H1 (cell line): ENCODE measurements around the gene PIK3R6. TPM values are rescaled to one million over a fixed set of nuclear protein-coding genes. Genes with fewer than 3 reads are reported as not detected.

Source experiments
- CTCF ChIA-PET: fragments of 300-600 bp; sonication (Branson Sonifier 250); formaldehyde crosslinking; loops from one replicate; lab custom pipeline; 2021; ENCODE audit not compliant: partially characterized antibody; lab: Charles Lee
- POLR2A ChIA-PET: fragments of 300-600 bp; sonication (Branson Sonifier 250); formaldehyde crosslinking; loops from one replicate; lab custom pipeline; 2021; ENCODE audit warnings: inconsistent platforms; ENCODE audit not compliant: partially characterized antibody; lab: Charles Lee
- DNase-seq, 2 experiments: peaks; one replicate each; pipeline versions ENCODE4 v3.0.0 to v3.0.0-alpha.2; 2010 to 2022; ENCODE audit warnings: low spot score in 2 of 2, low read depth in 1 of 2, mixed read lengths in 1 of 2
- FAIRE-seq: peaks from 2 replicates; lab custom pipeline; 2011; peaks lifted over from hg19 to GRCh38; lab: Jason Lieb, UNC
- H2AFZ ChIP-seq: 2 replicates; pipeline ENCODE4 v1.8.1; 2012; ENCODE audit warnings: low read length, inconsistent platforms
- H2AK5ac ChIP-seq: 2 replicates; pipeline ENCODE4 v1.6.1; 2013; ENCODE audit warnings: low read depth, low read length
- H2BK120ac ChIP-seq: replicated peaks from 2 replicates; pipeline ENCODE3; 2013; ENCODE audit warnings: low read depth, low read length, inconsistent platforms
- H2BK12ac ChIP-seq: 2 replicates; pipeline ENCODE4 v1.6.1; 2013; ENCODE audit warnings: low read depth, low read length
- H2BK15ac ChIP-seq: 2 replicates; pipeline ENCODE4 v1.6.1; 2013; ENCODE audit warnings: low read length
- H2BK20ac ChIP-seq: 2 replicates; pipeline ENCODE4 v1.6.1; 2013; ENCODE audit warnings: low read length
- H2BK5ac ChIP-seq: 2 replicates; pipeline ENCODE4 v1.6.1; 2013; ENCODE audit warnings: low read depth, low read length
- H3K14ac ChIP-seq: 2 replicates; pipeline ENCODE4 v1.6.1; 2013; ENCODE audit warnings: inconsistent platforms; ENCODE audit not compliant: insufficient read length
- H3K18ac ChIP-seq: 2 replicates; pipeline ENCODE4 v1.6.1; 2013; ENCODE audit warnings: low read length; ENCODE audit errors: extremely low read depth
- H3K23ac ChIP-seq: 2 replicates; pipeline ENCODE4 v1.6.1; 2013; ENCODE audit warnings: inconsistent platforms; ENCODE audit not compliant: insufficient read length
- H3K23me2 ChIP-seq: 2 replicates; pipeline ENCODE4 v1.6.1; 2013; ENCODE audit warnings: low read depth, low read length
- H3K27ac ChIP-seq: 2 replicates; pipeline ENCODE4 v1.6.1; 2011; ENCODE audit warnings: low read depth, low read length, inconsistent platforms
- H3K27me3 ChIP-seq, 4 experiments: replicated peaks in 1 of 4; 1 replicate in 1 of 4; 2 replicates in 3 of 4; pipeline versions ENCODE4 v1.6.1 to v1.8.1; 2011 to 2013; ENCODE audit warnings: low read length in 3 of 4, mild to moderate bottlenecking in 3 of 4, inconsistent platforms in 2 of 4, mixed read lengths in 2 of 4, moderate library complexity in 1 of 4; ENCODE audit not compliant: control insufficient read depth in 3 of 4, insufficient read depth in 3 of 4; ENCODE audit errors: extremely low read depth in 1 of 4
- H3K36me3 ChIP-seq, 4 experiments: 2 replicates each; pipeline versions ENCODE4 v1.6.1 to v1.8.1; 2011 to 2013; ENCODE audit warnings: mild to moderate bottlenecking in 4 of 4, low read length in 3 of 4, moderate library complexity in 2 of 4, control low read depth in 1 of 4, inconsistent platforms in 1 of 4; ENCODE audit not compliant: insufficient read depth in 4 of 4, control insufficient read depth in 2 of 4
- H3K4ac ChIP-seq: replicated peaks from 2 replicates; pipeline ENCODE3; 2013; ENCODE audit warnings: low read length, low read depth, mixed read lengths, inconsistent platforms; ENCODE audit not compliant: insufficient read length
- H3K4me1 ChIP-seq, 4 experiments: replicated peaks in 1 of 4; 1 replicate in 1 of 4; 2 replicates in 3 of 4; pipeline versions ENCODE4 v1.6.1 to v1.8.1; 2011 to 2013; ENCODE audit warnings: low read length in 3 of 4, inconsistent platforms in 2 of 4, mixed read lengths in 1 of 4; ENCODE audit not compliant: insufficient read depth in 4 of 4, control insufficient read depth in 3 of 4
- H3K4me2 ChIP-seq, 2 experiments: 2 replicates each; pipeline versions ENCODE4 v1.6.1 to v1.8.1; 2011 to 2013; ENCODE audit warnings: low read depth in 2 of 2, low read length in 2 of 2, control low read depth in 1 of 2, inconsistent platforms in 1 of 2, mild to moderate bottlenecking in 1 of 2; ENCODE audit not compliant: insufficient read depth in 1 of 2
- H3K4me3 ChIP-seq, 4 experiments: fragments of 200-600, 300-600 bp in 1 of 4; sonication (generic), shearing (Covaris generic), sonication (Bioruptor Twin) in 1 of 4; 2 replicates each; pipeline versions ENCODE4 v1.5.1 to v1.8.1; 2011 to 2016; ENCODE audit warnings: low read length in 4 of 4, low read depth in 3 of 4, control low read depth in 2 of 4, inconsistent platforms in 2 of 4, mild to moderate bottlenecking in 2 of 4, mixed read lengths in 1 of 4, moderate library complexity in 1 of 4; ENCODE audit not compliant: insufficient read depth in 2 of 4; ENCODE audit errors: extremely low read depth in 1 of 4
- H3K56ac ChIP-seq: replicated peaks from 2 replicates; pipeline ENCODE3; 2013; ENCODE audit warnings: low read depth, mild to moderate bottlenecking, mixed read lengths, low read length, inconsistent platforms; ENCODE audit not compliant: insufficient read length
- H3K79me1 ChIP-seq: 2 replicates; pipeline ENCODE4 v1.6.1; 2013; ENCODE audit warnings: low read depth, low read length, control low read depth
- H3K79me2 ChIP-seq, 2 experiments: 2 replicates each; pipeline versions ENCODE4 v1.6.1 to v1.8.1; 2012 to 2013; ENCODE audit warnings: low read length in 2 of 2, mild to moderate bottlenecking in 2 of 2, inconsistent platforms in 1 of 2; ENCODE audit not compliant: insufficient read depth in 2 of 2, control insufficient read depth in 1 of 2
- H3K9ac ChIP-seq, 4 experiments: replicated peaks in 1 of 4; 1 replicate in 1 of 4; 2 replicates in 3 of 4; pipeline versions ENCODE4 v1.6.1 to v1.8.1; 2011 to 2013; ENCODE audit warnings: low read depth in 3 of 4, low read length in 3 of 4, control low read depth in 2 of 4, mild to moderate bottlenecking in 2 of 4, moderate library complexity in 2 of 4, inconsistent platforms in 1 of 4; ENCODE audit errors: extremely low read depth in 1 of 4
- H3K9me3 ChIP-seq, 2 experiments: 2 replicates each; pipeline versions ENCODE4 v1.6.1 to v1.8.1; 2012 to 2013; ENCODE audit warnings: mild to moderate bottlenecking in 2 of 2, moderate library complexity in 2 of 2, control low read depth in 1 of 2, inconsistent platforms in 1 of 2, low read depth in 1 of 2, low read length in 1 of 2, mixed read lengths in 1 of 2; ENCODE audit not compliant: insufficient read depth in 2 of 2
- H4K20me1 ChIP-seq, 2 experiments: replicated peaks in 1 of 2; 2 replicates each; pipeline versions ENCODE3 to v1.8.1; 2011 to 2013; ENCODE audit warnings: inconsistent platforms in 2 of 2, low read length in 2 of 2, mild to moderate bottlenecking in 1 of 2; ENCODE audit not compliant: insufficient read depth in 2 of 2, control insufficient read depth in 1 of 2
- H4K5ac ChIP-seq: 2 replicates; pipeline ENCODE4 v1.6.1; 2013; ENCODE audit warnings: low read length, low read depth, mixed read lengths, inconsistent platforms; ENCODE audit not compliant: insufficient read length
- H4K8ac ChIP-seq: 2 replicates; pipeline ENCODE4 v1.8.0; 2013; ENCODE audit warnings: mild to moderate bottlenecking, moderate library complexity, low read length, inconsistent platforms; ENCODE audit not compliant: insufficient read depth; ENCODE audit errors: extremely low read depth
- H4K91ac ChIP-seq: replicated peaks from 2 replicates; pipeline ENCODE3; 2013; ENCODE audit warnings: low read length, mixed read lengths, inconsistent platforms; ENCODE audit not compliant: insufficient read length
- BACH1 ChIP-seq: IDR thresholded peaks from 2 replicates; pipeline ENCODE4 v1.6.1; 2012; ENCODE audit warnings: low read length, improper control_type of control experiment
- CREB1 ChIP-seq: IDR thresholded peaks from 2 replicates; pipeline ENCODE4 v1.6.1; 2012; ENCODE audit warnings: inconsistent platforms
- CTBP2 ChIP-seq: IDR thresholded peaks from 2 replicates; pipeline ENCODE4 v1.7.0; 2011; ENCODE audit warnings: borderline replicate concordance, mild to moderate bottlenecking, moderate library complexity, mixed read lengths, low read length; ENCODE audit not compliant: insufficient read depth, insufficient read length
- EGR1 ChIP-seq: IDR thresholded peaks from 2 replicates; pipeline ENCODE4 v1.6.1; 2011; ENCODE audit warnings: low read depth, low read length, borderline replicate concordance
- FOSL1 ChIP-seq: IDR thresholded peaks from 2 replicates; pipeline ENCODE4 v1.6.1; 2011; ENCODE audit warnings: mild to moderate bottlenecking, low read depth, low read length, moderate library complexity; ENCODE audit not compliant: insufficient read depth
- GABPA ChIP-seq: IDR thresholded peaks from 2 replicates; pipeline ENCODE4 v1.6.1; 2011; ENCODE audit warnings: mild to moderate bottlenecking, low read length, moderate library complexity, borderline replicate concordance; ENCODE audit not compliant: insufficient read depth
- KDM1A ChIP-seq: fragments of 200-600, 300-600 bp; sonication (generic); IDR thresholded peaks from 2 replicates; pipeline ENCODE4 v1.7.1; 2016; ENCODE audit warnings: mild to moderate bottlenecking, low read length, borderline replicate concordance
- KDM4A ChIP-seq: IDR thresholded peaks from one replicate; pipeline ENCODE4 v1.7.1; 2012; ENCODE audit warnings: low read depth, mild to moderate bottlenecking, moderate library complexity, low read length, inconsistent platforms; ENCODE audit not compliant: severe bottlenecking
- KDM5A ChIP-seq: fragments of 200-600 bp; IDR thresholded peaks from 2 replicates; pipeline ENCODE4 v1.7.1; 2012; ENCODE audit warnings: mild to moderate bottlenecking, low read length, inconsistent platforms, mixed read lengths
- NANOG ChIP-seq: IDR thresholded peaks from 2 replicates; pipeline ENCODE4 v1.6.1; 2011; ENCODE audit warnings: low read length, low read depth, mild to moderate bottlenecking, inconsistent platforms; ENCODE audit not compliant: insufficient read depth, poor library complexity, severe bottlenecking
- RXRA ChIP-seq: IDR thresholded peaks from 2 replicates; pipeline ENCODE4 v1.6.1; 2011; ENCODE audit warnings: low read depth, mild to moderate bottlenecking, low read length, moderate library complexity; ENCODE audit not compliant: insufficient read depth
- SAP30 ChIP-seq: fragments of 300-600 bp; sonication (generic); IDR thresholded peaks from 2 replicates; pipeline ENCODE4 v1.7.1; 2012; ENCODE audit warnings: low read length, moderate library complexity, mild to moderate bottlenecking, inconsistent platforms; ENCODE audit not compliant: insufficient read depth, insufficient replicate concordance
- SIX5 ChIP-seq: IDR thresholded peaks from 2 replicates; pipeline ENCODE4 v1.6.1; 2011; ENCODE audit warnings: mild to moderate bottlenecking, low read depth, low read length
- TCF12 ChIP-seq: IDR thresholded peaks from 2 replicates; pipeline ENCODE4 v1.6.1; 2011; ENCODE audit warnings: low read depth, mild to moderate bottlenecking, low read length
- ZNF274 ChIP-seq: IDR thresholded peaks from 2 replicates; pipeline ENCODE4 v1.7.0; 2012; ENCODE audit warnings: low read length, borderline replicate concordance; ENCODE audit errors: extremely low read depth
- WGBS, 2 experiments: shearing (Covaris generic) in 1 of 2; methylation state at CpG; one replicate each; pipeline versions ENCODE4 v1.1.6 to v1.1.7; 2013 to 2015; ENCODE audit warnings: low lambda C conversion rate in 2 of 2, mixed read lengths in 2 of 2, inconsistent platforms in 1 of 2, low coverage in 1 of 2, missing lambda C conversion rate in 1 of 2; ENCODE audit not compliant: insufficient replicate concordance in 2 of 2, insufficient coverage in 1 of 2, insufficient read length in 1 of 2; ENCODE audit errors: extremely low coverage in 1 of 2, missing lambda C conversion rate in 1 of 2; 5-methylcytosine and 5-hydroxymethylcytosine counted together
- polyA plus RNA-seq, 7 experiments: library from polyadenylated mRNA; depleted of rRNA in 3 of 7; stranded (reverse) in 5 of 7; unstranded in 2 of 7; fragments of >200 nt in 5 of 7; fragments of 200-250 nt in 2 of 7; gene quantifications; 1 replicate in 5 of 7; 2 replicates in 1 of 7; 4 replicates in 1 of 7; pipeline versions ENCODE4 v1.2.1 to v1.2.3, GENCODE V29; 2011 to 2013; ENCODE audit warnings: missing spikeins in 2 of 7, mixed read lengths in 2 of 7
- total RNA-seq: library from RNA; stranded (reverse); fragmentation: NEBNext Ultra II Directional; extraction: Animal tissue kit (Norgen Biotek cat#: 25700); gene quantifications from 2 replicates; pipeline ENCODE4 v1.2.1, GENCODE V29; 2021

The PIK3R6 gene
- total and polyA plus RNA-seq, 2 of the 8 experiments (the other 6 are each of a cell fraction or from before 2014, with no cell fraction given): 0.24 to 1.2 TPM

DNA sequence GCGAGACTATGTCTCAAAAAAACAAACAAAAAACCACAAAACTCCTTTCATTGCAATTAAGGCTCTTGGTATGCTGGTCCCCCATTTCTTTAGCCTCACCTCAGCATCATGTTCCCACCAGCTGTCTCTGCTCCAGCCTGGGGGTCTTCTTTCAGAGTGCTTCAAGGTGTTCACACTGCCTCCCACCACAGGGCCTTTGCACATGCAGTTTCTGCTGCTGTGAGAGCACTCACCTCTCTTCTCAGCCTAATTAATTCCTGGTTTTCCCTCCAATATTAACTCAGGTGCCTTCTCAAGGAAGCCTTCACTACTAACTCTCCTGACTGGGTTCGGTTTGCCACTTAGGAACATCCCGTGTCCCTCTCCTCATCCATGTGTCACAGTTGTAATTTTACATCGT lies 15.9 kb upstream of the PIK3R6 start:
- no peak for FAIRE-seq
- H2BK120ac ChIP-seq: no peak overlapping the region
- no peak overlapping the region for H3K27ac ChIP-seq
- no peak overlapping the region for H4K8ac ChIP-seq
- 93% methylated on average over 4 of the region's 4 CpGs; no CpG with 5 or more reads in 1 of the 2 experiments for WGBS, 2 experiments
- no peak overlapping the region for H2BK20ac ChIP-seq
- no peak overlapping the region for H3K4ac ChIP-seq
- H4K5ac ChIP-seq: no peak overlapping the region
- no peak overlapping the region for H2AFZ ChIP-seq
- H2BK15ac ChIP-seq: no peak overlapping the region
- no peak overlapping the region for H3K18ac ChIP-seq
- H3K14ac ChIP-seq: no peak overlapping the region
- H3K56ac ChIP-seq: no peak overlapping the region
- no peaks in the 10 kb centered on the region for H3K36me3 ChIP-seq
- no peaks in the 10 kb centered on the region for H3K79me2 ChIP-seq
- no peaks in the 10 kb centered on the region for H3K79me1 ChIP-seq
- peaks cover 0 to 6% (median 0%) of the 10 kb centered on the region in 4 experiments; a peak in 1 of 7 replicates for H3K4me1 ChIP-seq
- H2AK5ac ChIP-seq: no peak overlapping the region
- no peak overlapping the region for H3K4me2 ChIP-seq
- H3K9me3 ChIP-seq: no peaks in the 10 kb centered on the region; a peak in 1 of 4 replicates
- H4K91ac ChIP-seq: no peak overlapping the region
- H2BK5ac ChIP-seq: no peak overlapping the region
- ChIA-PET CTCF (interaction anchor here (0.8 to 1.6 kb wide), 2 partner anchors 12 to 98 kb away, joined by 3 to 8 read pairs; no protein-coding TSS in a partner anchor), POLR2A (no interaction called here)
- no peak overlapping the region for H2BK12ac ChIP-seq
- no peak overlapping the region for H3K23ac ChIP-seq
- no peaks in the 10 kb centered on the region for H4K20me1 ChIP-seq
- H3K4me3 ChIP-seq: no peak overlapping the region
- no peak for DNase-seq
- H3K27me3 ChIP-seq: no peaks in the 10 kb centered on the region
- H3K23me2 ChIP-seq: no peaks in the 10 kb centered on the region
- no peak overlapping the region for H3K9ac ChIP-seq
- TF ChIP-seq BACH1 (no peak), SIX5 (no peak), NANOG (no peak), TCF12 (no peak), EGR1 (no peak), FOSL1 (no peak), CREB1 (no peak), RXRA (no peak), ZNF274 (no peak), KDM1A (no peak), SAP30 (no peak), CTBP2 (no peak), KDM4A (no peak), GABPA (no peak), KDM5A (no peak)
